Right renal pelvis (tissue), 4 donors: ENCODE results near the gene MLN. TPM values are rescaled to one million over a fixed set of nuclear protein-coding genes. Genes with fewer than 3 reads are reported as not detected.
A peak's percentile ranks its signal among the peaks of the same experiment; 100 is the strongest.

ENCODE experiments used
- DNase-seq, 4 donors: peaks; one replicate each; pipeline ENCODE4 v3.0.0-alpha.2; 2013; ENCODE audit warnings: low read depth in 4 of 4, low spot score in 3 of 4, missing footprints in 1 of 4
- polyA plus RNA-seq, 4 donors: library from polyadenylated mRNA; unstranded; fragments of 120-200 nt; gene quantifications; one replicate each; pipeline ENCODE4 v1.2.1, GENCODE V29; 2013; ENCODE audit not compliant: insufficient read length in 4 of 4

Gene MLN, protein sequence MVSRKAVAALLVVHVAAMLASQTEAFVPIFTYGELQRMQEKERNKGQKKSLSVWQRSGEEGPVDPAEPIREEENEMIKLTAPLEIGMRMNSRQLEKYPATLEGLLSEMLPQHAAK
- 1 to 10 TPM; 1.0 to 2.6 (median 1.3) TPM for polyA plus RNA-seq

DNA sequence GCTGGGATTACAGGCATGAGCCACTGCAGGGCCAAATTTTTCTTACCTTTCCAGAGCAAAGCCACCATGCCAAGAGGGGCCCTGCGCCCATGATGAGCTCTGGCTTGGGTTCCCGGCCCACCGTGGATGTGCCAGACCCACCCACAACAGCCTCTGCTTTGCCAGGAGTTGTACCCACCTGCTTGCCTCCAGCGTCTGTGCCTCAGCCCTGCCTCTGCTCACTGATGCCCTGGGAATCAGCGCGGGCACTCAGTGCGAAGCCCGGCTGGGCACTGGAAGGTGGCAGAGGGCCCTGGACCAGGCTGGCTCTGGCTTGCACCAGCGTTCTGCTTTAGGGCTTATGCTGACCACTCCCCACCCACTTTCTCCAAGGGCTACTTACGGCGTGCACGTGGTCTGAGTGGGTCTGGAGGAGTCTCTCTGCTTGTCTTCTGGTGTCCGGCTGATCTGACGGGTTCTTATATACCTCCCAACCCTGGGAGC lies at the start of gene MLN:
TSS of gene MLN (minus strand) at position 433 of the 483 bp plus-strand sequence. CDS start 2,840 bp downstream, outside the sequence.
- DNase-seq = no peak

DNA sequence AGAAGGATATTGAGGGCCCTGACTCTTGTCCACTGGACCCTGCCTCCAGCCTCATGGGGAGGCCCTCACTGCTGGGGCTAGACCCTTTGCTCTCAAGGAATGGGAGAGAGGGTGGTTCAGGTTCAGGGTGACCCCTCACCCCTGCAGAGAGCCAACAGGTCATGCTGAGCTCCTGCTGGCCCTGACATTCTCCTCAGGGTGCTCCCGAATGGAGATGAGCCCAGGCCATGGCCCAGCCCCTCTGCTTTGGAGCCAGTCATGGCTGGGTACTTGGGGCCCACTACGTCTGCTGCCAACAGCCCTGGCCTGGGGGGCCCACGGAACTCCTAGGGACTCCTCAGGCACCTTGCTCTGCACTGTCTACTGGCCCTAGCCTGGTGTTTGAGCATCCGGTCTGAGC lies 49.2 kb upstream of the MLN start:
- DNase-seq = no peak

DNA sequence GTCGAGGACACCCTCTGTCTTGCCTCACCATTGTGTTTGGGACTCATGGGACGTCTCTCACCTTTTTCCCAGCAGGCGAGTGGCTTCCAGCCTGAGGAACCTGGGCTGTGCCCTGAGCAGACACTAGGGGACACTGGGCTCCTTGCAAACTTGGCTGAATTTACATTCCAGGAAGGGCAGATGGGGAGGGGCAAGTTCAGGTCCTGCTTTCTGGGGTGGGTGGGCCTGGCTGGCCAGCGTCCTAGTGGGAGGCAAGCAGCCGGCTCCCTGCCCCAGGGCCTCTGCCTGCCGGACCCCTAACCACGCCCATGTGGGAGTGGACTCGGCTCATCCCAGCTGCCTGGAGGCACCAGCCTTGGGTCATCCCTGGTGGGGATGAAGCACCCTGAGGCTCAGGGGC lies 48.2 kb upstream of the MLN start:
- peak in 1 of 4 donors; percentile 43 for DNase-seq

DNA sequence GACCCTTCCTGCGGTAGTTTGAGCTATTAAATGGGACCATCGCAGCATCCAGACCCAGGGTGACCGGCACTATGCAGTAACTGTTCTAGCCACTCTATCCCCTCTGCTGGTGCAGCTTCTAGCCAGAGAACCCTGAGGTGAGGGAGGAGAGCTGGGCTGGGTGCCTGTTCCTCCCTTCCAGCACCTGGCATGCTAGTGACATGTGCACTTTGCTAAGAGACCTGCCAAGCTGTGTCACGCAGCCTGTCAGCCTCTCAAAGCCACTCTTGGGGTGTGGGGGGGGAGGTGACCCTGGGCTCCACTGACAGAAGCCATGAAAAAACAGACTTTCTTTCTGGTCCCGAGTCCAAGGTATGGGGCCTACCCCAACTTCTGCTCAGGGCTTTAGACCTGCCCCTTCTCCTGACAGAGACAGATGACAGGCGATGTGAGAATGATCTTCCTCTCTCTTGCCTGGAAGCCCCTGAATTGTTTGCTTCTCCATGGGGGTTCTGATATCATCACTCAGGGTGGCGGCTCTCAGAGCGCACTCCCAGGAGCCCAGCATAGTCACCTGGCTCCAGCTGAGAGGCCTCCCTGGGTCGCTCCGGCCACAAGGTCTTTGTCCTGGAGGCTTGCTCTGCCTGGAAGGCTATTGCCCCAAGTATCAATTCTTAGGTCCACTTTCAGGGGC lies 47.2 kb upstream of the MLN start:
- no peak for DNase-seq

DNA sequence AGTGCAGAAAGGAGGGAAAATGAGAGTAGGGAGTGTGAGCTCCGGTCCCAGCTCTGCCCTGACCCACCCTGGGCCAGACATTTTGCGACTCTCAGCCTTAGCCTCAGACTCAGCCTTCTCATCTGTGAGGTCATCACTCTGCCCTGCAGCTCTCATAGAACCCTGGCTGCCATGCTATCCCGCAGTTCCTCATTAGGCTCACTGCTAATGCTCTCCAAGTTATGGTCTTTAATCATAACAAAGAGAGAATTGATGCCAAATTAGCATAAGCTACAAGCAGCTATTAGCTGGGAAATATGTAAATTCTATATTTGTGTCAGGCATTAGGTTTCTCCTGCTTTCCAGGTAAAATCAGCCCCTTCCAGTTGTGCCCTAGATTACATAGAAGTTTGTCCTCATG lies 46.5 kb upstream of the MLN start:
- no peak for DNase-seq

DNA sequence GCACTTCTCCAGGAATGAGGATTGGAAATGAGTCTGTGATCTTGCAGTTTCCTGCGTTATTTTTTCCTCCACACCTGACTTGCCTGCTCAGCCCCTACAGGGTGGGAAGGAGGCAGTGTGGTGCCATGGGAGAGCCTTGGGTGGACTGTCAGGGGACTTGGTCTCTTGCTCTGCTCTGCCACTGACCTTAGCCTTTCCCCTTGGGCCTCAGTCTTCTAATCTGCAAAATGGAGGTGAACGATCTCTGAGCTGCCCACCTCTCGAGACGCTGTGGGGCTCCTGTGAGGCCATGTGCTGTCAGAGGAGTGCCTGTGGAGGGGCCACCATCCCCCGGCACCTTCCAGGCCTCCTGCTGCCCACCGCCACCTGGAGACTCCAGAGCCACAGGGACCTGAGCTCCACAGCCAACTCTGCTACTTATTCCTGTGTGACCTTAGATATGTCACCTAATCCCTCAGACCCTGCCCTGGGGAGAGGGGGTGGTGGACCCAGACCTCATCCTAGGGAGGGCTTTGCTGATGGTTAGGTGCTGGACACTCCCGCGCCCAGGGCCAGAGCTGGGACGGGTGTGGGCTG lies 45.8 kb upstream of the MLN start:
- no peak for DNase-seq

DNA sequence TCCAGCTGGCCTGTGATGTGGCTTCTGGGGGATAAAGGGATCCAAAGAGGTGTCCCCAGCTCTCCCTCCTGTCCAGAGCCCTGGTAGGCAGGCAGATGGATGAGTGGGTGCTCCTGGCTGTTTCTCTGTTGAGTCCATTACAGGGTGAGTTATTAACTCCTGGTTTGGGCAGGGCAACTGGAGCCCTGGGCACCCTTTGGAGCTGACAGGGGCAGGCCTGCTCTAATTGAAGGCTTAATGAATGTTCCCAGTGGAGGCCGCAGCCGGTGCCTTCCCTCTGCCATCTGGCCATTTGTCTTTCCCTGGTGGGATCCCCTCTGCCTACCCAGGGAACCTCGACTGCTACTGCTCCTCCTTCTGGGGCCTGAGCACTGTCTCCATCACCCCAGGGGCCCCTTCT lies 44.7 kb upstream of the MLN start:
- no peak for DNase-seq

DNA sequence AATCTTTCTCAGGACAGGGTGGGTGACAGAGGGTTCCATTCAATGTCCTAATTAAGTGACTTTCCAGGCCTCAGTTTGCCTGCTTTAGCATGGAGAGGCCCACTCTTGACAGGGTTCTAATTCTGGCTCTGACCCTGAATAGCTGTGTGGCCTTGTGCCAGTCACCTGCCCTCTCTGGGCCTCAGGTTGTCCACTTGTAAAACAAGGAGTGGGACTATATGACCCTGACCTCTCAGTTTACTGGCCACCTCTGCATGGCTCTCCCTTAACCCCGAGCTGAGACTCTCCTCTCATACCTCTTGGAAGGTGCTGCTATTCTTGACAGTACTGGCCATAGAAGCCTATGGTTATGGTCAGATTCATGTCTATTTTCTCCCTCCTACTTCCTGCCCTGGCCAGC lies 44.1 kb upstream of the MLN start:
- no peak for DNase-seq

DNA sequence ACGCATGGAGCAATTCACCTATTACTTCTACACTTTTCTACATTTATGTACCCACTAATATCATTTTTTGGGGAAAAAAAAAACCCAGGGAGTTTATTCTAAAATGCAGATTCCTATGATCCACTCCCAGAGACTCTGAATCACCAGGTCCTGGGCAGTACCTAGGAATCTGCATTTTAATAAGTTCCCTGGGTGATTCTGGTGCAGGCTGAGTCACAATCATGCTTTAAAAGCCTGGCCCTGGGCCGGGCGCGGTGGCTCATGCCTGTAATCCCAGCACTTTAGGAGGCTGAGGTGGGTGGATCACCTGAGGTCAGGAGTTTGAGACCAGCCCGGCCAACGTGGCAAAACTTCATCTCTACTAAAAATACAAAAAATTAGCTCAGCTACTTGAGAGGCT lies 43.3 kb upstream of the MLN start:
- no peak for DNase-seq

DNA sequence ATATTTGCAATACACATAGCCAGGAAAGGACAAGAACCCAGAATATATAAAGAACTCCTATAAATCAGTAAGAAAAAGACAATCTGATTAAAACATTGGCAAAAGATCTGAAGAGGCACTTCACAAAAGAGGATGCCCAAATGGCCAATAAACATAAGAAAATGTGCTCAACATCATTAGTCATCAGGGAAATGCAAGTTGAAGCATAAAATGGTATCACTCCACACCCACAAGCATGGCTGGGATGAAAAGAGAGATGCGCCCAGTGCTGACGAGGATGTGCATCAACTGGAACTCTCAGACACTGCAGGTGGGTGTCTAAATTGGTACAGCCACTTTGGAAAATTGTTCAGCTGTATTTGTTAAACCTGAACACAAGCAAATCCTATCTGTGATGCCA lies 42.4 kb upstream of the MLN start:
- DNase-seq = no peak

DNA sequence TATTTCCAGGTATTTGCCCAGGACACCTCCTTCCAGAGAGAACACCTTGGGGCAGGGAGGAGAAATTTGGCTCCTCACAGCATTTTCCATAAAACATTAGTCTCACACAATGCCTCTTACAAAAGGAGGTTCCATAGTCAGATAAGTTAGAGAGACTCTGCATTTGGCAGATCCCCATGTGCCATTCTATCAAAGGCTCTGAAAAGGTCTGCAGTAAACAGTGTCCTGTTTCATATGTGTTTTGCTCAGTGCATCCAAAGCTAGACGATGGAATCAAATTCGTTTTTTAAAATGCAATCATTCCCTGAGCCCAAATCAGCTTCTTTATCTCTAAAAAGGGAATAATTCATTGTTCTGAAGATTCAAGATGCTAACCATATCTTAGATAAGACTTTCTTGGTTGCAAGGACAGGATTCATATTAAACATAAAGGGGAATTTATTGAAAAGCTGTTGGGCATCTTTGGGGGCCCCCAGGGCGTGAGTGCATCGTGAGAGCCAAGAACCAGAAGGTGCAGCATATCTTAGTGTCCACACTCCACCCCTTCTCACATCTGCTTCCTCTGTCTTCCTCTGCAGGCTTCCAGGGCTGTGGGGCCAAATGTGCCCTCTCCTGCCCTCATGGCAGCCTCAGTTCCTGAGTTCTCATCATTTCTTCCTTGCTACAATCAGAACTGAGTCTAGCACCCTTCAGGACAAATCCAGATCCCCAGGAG lies 41.4 kb upstream of the MLN start:
- no peak for DNase-seq

DNA sequence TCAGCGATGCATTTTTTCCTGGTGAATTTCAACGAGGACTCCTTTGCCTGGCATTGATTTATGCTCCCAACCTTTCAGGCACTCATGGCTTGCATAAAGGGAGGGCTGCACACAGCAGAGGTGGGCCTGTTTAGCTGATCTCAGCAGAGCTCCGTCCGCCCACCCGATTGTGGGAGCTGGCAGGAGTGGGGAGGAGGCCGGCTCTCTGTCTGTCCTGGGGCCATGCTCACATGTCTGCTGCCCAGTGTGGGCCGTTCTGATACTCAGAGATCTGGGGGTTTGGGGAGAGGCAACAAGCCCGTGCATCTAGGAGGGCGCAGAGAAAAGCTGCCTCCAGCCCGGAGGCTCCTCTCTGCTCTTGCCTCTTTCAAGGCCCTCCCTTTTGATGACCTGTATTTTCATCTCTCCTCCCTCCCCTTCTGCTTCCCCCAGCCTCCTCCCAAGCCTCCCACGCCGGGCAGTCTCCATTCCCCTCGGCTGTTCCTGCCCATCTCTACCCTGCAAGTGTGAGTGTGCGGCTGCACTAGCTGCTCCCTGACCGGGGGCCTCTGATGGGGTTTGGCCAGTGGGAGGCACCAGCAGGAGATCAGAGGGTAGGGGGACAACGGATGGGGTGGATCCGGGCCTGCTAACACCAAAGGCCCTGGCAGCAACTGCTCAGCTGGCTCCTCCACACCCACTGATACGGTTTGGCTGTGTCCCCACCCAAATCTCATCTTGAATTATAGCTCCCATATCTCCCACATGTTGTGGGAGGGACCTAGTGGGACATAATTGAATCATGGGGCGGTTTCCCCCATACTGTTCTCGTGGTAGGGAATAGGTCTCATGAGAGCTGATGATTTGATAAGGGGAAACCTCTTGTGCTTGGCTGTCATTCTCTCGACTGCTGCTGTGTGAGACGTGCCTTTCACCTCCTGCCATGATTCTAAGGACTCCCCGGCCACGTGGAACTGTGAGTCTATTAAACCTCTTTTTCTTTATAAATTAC lies 39.6 kb upstream of the MLN start:
- no peak for DNase-seq

DNA sequence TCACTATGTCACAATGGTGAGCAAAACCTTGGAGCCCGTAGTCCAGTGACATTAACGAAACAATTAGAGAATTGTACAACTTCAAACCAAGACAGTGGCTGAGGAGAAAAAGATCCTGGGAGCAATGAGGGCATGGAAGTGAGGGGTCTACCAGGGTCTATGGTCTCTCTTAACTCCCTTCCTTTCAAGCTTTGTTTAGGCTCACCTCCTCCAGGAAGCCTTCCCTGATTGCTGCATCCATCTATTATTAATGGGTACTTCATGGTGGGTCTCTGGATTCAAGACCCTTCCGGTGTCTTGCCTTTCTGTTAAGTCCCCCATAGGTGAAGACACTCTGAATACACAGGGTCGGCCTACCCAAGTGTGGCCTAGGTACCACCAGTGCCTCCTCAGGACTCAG lies 38.1 kb upstream of the MLN start:
- no peak for DNase-seq

DNA sequence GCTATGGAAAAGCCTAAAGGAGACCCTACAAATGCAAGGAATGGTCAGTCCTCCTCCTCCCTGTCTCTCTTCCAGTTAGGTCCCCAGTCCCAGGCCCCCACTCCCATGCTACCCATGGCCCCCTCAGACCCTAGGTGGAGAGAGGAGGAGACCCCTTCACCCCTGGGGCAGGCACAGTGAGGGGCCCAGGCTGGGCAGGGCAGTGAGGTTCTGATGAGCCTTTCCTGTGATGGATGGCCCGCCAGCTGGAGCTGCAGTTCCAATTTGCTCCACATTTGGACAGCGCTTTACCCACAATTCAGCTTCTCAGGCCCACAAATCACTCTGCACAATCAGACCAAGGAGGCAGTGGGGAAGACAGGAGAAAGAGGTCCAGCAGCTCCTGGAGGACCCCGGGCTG lies 37.3 kb upstream of the MLN start:
- DNase-seq = no peak

DNA sequence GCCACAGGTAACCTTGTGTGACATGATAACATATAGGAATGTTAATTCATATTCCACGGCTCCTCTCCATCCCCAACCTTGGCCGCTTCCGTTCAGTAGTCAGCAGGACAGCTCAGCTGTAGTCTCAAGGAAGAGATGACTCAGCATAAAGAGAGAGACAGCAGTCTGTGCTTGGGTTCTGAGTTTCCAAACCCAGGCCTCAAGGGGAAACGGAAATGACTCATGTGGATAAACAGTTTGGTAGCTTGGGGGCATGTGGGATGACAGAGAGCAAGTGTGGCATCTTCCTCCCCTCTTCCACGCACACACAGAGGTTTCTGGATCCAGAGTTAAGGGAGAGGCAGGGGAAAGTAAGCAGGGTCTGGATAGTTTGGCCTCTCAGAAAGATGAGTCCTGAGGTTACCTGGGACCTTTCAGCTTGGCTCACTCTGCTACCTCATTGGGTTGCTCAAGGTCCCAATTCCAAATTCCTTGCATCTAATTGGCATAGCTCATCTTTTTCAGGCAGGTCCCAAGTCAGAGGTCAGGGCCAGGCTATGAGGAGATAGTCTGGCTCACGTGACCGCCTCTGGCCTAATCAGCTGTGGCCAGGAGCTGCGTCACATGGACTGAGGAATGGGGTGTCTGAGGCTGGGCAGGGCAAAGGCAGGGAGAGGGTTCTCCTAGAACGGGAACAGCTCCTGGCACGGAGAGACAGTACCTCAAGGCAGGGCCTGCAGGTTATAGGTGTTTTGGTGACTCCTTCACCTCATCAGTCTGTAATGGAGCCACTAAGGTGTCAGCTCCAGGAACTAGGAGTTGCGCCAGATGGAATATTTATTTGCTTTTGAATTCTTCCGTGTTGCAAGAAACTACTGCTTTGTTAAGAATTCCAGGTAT lies 36.5 kb upstream of the MLN start:
- DNase-seq = no peak

DNA sequence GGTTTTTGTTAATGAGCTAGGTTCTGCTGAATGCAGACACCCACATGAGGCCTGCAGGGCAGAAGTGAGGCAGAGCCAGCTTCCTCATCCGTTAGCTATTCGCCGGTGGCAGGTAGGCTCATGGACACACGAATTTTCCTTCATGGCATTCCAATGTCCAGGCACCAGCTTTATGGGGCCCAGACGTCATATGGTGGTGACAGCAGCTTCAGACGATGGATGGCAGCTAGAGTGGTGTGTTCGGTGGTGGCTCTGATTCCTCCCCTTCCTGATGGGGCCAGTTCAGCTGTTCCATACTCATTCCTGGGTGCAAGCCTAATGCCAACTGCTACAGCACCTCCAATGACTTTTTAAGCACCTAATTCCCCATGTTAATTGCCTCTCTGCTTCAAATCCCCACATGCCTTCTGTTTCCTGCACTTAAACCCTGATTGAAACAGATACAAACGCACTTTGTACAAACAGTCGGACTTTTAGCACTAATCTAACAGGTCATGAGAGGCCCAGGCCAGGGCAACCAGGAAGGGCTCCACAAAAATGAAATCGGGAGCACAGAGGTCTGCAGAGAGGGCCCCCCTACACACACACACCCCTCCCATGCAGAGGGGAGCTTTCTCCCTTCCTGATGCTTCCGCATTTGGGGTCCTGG lies 35.7 kb upstream of the MLN start:
- DNase-seq = no peak

DNA sequence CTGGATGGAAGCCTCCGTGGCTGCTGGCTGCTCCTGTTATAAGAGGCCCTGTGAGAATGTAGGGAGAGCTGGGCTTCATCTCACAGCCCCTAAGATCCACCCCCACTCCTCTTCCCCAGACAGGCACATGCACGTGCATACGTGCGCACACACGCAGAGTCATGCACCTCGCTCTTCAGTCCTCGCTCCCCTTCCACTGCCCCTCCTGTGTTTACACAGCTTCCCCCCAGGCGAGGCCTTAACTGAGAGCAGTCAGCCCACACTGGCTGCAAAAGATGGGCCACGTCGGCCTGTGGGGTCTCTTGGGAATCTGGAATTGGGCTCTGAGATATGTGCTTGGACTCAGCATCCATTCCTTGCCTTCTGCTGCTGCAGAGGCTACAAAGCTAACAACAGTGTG lies 35.2 kb upstream of the MLN start:
- DNase-seq = no peak

DNA sequence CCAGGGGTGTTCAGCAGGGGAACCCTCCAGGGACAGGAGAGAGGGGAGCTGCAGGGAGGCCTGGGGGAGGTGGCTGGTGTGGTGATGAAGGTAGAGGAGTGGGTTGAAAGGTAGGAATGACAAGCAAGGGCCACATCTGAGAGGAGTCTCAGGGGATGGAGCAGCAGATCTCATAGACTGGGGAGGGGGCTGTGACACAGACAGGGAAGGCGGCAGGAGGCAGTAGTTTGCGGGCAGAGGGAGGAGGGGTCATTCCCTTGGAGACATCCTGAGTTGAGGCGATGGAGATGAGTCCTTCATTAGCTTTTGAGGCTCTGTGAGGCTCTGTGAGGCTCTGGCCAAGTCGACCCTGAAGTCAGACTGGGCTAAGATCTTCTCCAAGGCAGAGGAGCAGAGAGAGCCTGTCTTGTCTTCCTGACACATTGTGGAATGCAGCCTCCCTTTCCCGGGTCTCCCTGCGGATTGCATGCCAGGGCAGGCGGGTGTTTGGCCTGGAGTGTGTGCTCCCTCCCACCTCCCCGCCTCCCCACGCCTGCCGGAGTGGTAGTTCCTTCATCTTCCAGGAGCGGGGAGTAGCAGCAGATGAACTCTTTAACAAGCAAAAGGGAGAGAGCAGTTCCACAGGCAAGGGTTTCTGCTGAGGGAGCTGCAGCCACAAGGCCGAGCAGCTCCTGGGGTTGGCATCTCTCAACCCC lies 34.3 kb upstream of the MLN start:
- DNase-seq = no peak
